Subcutaneous abdominal adipose tissue (tissue), 5 donors: ENCODE data around the gene CLBA1.

ENCODE experiments used
- H3K27ac ChIP-seq: one replicate; pipeline ENCODE4 v1.7.0; 2013; ENCODE audit warnings: low read depth, mild to moderate bottlenecking, inconsistent platforms, low read length, moderate library complexity
- H3K27me3 ChIP-seq, 5 donors: one replicate each; pipeline ENCODE4 v1.7.0; 2013; ENCODE audit warnings: low read length in 5 of 5, inconsistent platforms in 1 of 5; ENCODE audit not compliant: control insufficient read depth in 5 of 5, insufficient read depth in 4 of 5
- H3K36me3 ChIP-seq, 5 donors: one replicate each; pipeline ENCODE4 v1.7.0; 2013; ENCODE audit warnings: low read length in 5 of 5; ENCODE audit not compliant: control insufficient read depth in 5 of 5, insufficient read depth in 5 of 5
- H3K4me1 ChIP-seq, 5 donors: one replicate each; pipeline ENCODE4 v1.7.0; 2013; ENCODE audit warnings: low read length in 5 of 5, mild to moderate bottlenecking in 3 of 5, moderate library complexity in 1 of 5; ENCODE audit not compliant: control insufficient read depth in 5 of 5, insufficient read depth in 5 of 5
- H3K4me3 ChIP-seq, 5 donors: one replicate each; pipeline ENCODE4 v1.7.0; 2013; ENCODE audit warnings: low read length in 5 of 5, low read depth in 1 of 5
- H3K9ac ChIP-seq, 5 donors: one replicate each; pipeline ENCODE4 v1.7.0; 2013; ENCODE audit warnings: low read length in 5 of 5, mild to moderate bottlenecking in 4 of 5, moderate library complexity in 3 of 5
- H3K9me3 ChIP-seq, 5 donors: one replicate each; pipeline ENCODE4 v1.7.0; 2013; ENCODE audit warnings: low read length in 5 of 5; ENCODE audit not compliant: control insufficient read depth in 5 of 5
- donor health status: healthy.
- donor health status: healthy.
- donor health status: healthy.
- donor health status: healthy.
- donor health status: healthy.

The CLBA1 gene

GRCh38 chr14:104956290-104956890 lies 29.2 kb upstream of the CLBA1 start:
- no peak overlapping the region for H3K4me3 ChIP-seq
- H3K9me3 ChIP-seq: no peaks in the 10 kb centered on the region
- H3K4me1 ChIP-seq: no peaks in the 10 kb centered on the region
- peaks cover 7 to 15% (median 10%) of the 10 kb centered on the region in 5 donors for H3K27me3 ChIP-seq
- H3K9ac ChIP-seq: no peak overlapping the region
- no peak overlapping the region for H3K27ac ChIP-seq
- H3K36me3 ChIP-seq: peaks cover 0 to 10% (median 9%) of the 10 kb centered on the region in 5 donors

- no peak overlapping the region for H3K27ac ChIP-seq
- no peak overlapping the region for H3K4me3 ChIP-seq
- H3K27me3 ChIP-seq: peaks cover 7 to 15% (median 10%) of the 10 kb centered on the region in 5 donors
- H3K36me3 ChIP-seq: peaks cover 0 to 10% (median 9%) of the 10 kb centered on the region in 5 donors
- H3K4me1 ChIP-seq: no peaks in the 10 kb centered on the region
- no peak overlapping the region for H3K9ac ChIP-seq
- H3K9me3 ChIP-seq: no peaks in the 10 kb centered on the region
These were observed 28.2 kb upstream of the CLBA1 start for GRCh38 chr14:104957146-104958113.

- Histone ChIP-seq H3K27ac (no peak overlapping the region), H3K4me3 (no peak overlapping the region), H3K9me3 (no peaks in the 10 kb centered on the region), H3K9ac (no peak overlapping the region), H3K27me3 (peaks cover 20 to 34% (median 29%) of the 10 kb centered on the region in 5 donors), H3K36me3 (no peaks in the 10 kb centered on the region), H3K4me1 (peaks cover 0 to 25% (median 18%) of the 10 kb centered on the region in 5 donors)
These were observed 21.0 kb upstream of the CLBA1 start for GRCh38 chr14:104964546-104964945.

- Histone ChIP-seq H3K4me3 (no peak overlapping the region), H3K36me3 (no peaks in the 10 kb centered on the region), H3K9ac (no peak overlapping the region), H3K4me1 (peaks cover 0 to 26% (median 18%) of the 10 kb centered on the region in 5 donors), H3K27me3 (peaks cover 23 to 42% (median 37%) of the 10 kb centered on the region in 5 donors), H3K27ac (no peak overlapping the region), H3K9me3 (no peaks in the 10 kb centered on the region)
These were observed 19.9 kb upstream of the CLBA1 start for GRCh38 chr14:104965561-104966231.

GRCh38 chr14:104966261-104966865 lies 19.2 kb upstream of the CLBA1 start:
- Histone ChIP-seq H3K4me3 (no peak overlapping the region), H3K9me3 (no peaks in the 10 kb centered on the region), H3K27me3 (peaks cover 27 to 42% (median 37%) of the 10 kb centered on the region in 5 donors), H3K9ac (no peak overlapping the region), H3K27ac (no peak overlapping the region), H3K4me1 (peaks cover 0 to 30% (median 20%) of the 10 kb centered on the region in 5 donors), H3K36me3 (no peaks in the 10 kb centered on the region)

GRCh38 chr14:104966981-104967385 lies 18.6 kb upstream of the CLBA1 start:
- peaks cover 27 to 48% (median 37%) of the 10 kb centered on the region in 5 donors for H3K27me3 ChIP-seq
- H3K9ac ChIP-seq: no peak overlapping the region
- H3K36me3 ChIP-seq: no peaks in the 10 kb centered on the region
- H3K4me3 ChIP-seq: peak overlapping the region in 2 of 5 donors; percentile 57
- peaks cover 0 to 33% (median 26%) of the 10 kb centered on the region in 5 donors for H3K4me1 ChIP-seq
- H3K27ac ChIP-seq: no peak overlapping the region
- no peaks in the 10 kb centered on the region for H3K9me3 ChIP-seq

GRCh38 chr14:104967386-104968152 lies 18.0 kb upstream of the CLBA1 start:
- no peak overlapping the region for H3K27ac ChIP-seq
- H3K36me3 ChIP-seq: no peaks in the 10 kb centered on the region
- peaks cover 0 to 39% (median 32%) of the 10 kb centered on the region in 5 donors for H3K4me1 ChIP-seq
- H3K27me3 ChIP-seq: peaks cover 33 to 52% (median 41%) of the 10 kb centered on the region in 5 donors
- no peaks in the 10 kb centered on the region for H3K9me3 ChIP-seq
- peak overlapping the region in 2 of 5 donors; percentile 41 to 52 for H3K9ac ChIP-seq
- peak overlapping the region; percentile 28 to 61 (median 57) for H3K4me3 ChIP-seq

GRCh38 chr14:104968153-104968527 lies 17.4 kb upstream of the CLBA1 start:
- Histone ChIP-seq H3K9ac (peak overlapping the region in 1 of 5 donors; percentile 27), H3K27me3 (peaks cover 38 to 57% (median 45%) of the 10 kb centered on the region in 5 donors), H3K36me3 (no peaks in the 10 kb centered on the region), H3K27ac (no peak overlapping the region), H3K9me3 (no peaks in the 10 kb centered on the region), H3K4me3 (peak overlapping the region; percentile 28 to 61 (median 57)), H3K4me1 (peaks cover 0 to 45% (median 38%) of the 10 kb centered on the region in 5 donors)
